HUDEP-2 (cell line): ENCODE measurements around the gene MVD.

ENCODE experiments used
- DNase-seq, 76 experiments: peaks; one replicate each; lab custom pipeline; 2025; ENCODE audit not compliant: unreplicated experiment in 76 of 76; lab: John Stamatoyannopoulos, UW

MVD gene

GRCh38 chr16:88631384-88631783 lies 31.5 kb downstream of the MVD start:
- DNase-seq = no peak

DNA sequence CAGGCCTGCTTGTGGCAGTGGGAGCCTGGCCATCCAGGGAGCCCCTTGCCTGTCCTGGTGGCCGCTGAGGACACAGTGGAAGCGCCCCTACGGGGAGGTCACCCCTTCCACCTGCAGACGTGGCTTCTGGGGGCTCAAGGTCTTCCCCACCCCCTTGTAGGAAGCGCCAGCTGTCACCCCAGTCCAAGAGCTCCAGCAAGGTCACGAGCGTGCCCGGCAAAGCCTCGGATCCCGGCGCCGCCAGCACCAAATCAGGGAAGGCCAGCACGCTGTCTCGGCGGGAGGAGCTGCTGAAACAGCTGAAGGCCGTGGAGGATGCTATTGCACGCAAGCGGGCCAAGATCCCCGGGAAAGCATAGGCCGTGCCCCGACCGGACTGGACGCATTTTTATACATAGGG lies 31.9 kb downstream of the MVD start:
- no peak for DNase-seq

DNA sequence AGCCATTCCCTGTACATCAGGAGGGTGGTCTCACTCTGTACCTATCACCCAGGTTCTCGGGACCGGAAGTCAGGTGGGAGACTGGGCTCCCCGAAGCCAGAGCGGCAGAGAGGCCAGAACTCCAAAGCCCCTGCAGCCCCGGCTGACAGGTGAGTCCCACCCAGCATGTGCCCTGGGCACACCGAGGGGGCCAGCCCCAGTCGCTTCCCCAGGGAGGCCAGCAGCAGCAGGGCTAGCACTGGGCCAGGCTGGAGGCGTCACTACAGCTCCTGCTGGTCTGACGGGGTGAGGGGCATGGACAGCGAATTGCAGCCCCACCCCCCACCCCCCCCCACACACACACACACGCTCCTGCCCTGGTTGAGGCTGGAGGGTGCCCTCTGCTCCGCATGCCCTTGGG lies 32.5 kb downstream of the MVD start:
- DNase-seq = no peak

- no peak for DNase-seq
Observed at GRCh38 chr16:88629835-88630234, 33.1 kb downstream of the MVD start.

- peak in 39 of 76 experiments; percentile 3 to 56 (median 25) for DNase-seq
Observed at GRCh38 chr16:88628512-88628974, 34.3 kb downstream of the MVD start.

DNA sequence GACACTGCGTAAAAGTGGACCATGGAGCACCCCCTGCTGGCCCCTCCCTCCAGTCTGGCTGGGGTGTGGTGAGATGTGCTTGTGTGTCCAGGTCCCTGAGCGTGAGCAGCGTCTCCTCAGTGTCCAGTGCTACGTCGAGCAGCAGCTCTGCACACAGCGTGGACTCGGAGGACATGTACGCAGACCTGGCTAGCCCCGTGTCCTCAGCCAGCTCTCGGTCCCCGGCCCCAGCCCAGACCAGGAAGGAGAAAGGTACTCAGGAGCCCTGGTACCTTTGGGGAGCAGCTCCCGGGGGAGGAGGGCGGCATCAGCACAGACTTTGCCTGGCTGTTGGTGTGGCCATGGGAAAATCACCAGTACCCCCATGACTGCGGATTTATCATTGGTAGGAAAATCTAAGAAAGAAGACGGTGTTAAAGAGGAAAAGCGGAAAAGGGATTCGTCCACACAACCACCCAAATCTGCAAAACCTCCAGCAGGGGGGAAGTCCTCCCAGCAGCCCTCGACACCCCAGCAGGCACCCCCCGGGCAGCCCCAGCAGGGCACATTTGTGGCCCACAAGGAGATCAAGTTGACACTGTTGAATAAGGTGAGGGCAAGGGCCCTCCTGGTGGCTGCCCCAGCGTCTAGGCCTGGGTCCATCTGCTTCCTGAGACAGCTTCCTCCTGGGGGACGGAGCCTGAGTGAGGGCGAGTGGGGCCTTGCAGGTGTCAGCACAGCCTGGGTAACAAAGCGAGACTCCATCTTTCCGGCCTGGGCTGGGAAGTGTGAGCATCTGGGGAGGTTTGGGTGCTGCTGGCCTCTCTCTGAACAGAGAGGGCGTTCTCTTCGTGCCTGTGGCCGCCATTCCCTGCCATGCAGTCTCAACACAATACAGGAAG lies 35.1 kb downstream of the MVD start:
- no peak for DNase-seq

DNA sequence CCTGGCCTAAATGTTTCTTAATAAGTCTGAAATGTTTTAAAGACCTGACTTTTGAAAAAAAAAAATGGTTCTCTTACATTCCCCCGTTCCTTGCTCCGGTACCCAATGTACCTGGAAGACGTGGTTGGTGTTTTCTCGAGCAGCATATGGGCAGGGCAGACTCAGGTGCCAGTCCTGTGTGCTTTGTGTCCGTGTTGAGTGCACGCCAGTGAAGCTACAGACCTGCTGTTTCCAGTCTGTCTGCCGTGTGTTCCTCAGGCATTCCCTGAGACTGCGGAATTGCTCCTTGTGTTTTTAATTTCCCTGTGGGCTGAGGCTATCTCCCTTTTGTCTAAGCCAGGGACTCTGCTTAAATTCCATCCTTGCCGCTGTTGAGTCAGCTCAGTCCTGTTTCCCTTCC lies 36.2 kb downstream of the MVD start:
- DNase-seq = no peak

DNA sequence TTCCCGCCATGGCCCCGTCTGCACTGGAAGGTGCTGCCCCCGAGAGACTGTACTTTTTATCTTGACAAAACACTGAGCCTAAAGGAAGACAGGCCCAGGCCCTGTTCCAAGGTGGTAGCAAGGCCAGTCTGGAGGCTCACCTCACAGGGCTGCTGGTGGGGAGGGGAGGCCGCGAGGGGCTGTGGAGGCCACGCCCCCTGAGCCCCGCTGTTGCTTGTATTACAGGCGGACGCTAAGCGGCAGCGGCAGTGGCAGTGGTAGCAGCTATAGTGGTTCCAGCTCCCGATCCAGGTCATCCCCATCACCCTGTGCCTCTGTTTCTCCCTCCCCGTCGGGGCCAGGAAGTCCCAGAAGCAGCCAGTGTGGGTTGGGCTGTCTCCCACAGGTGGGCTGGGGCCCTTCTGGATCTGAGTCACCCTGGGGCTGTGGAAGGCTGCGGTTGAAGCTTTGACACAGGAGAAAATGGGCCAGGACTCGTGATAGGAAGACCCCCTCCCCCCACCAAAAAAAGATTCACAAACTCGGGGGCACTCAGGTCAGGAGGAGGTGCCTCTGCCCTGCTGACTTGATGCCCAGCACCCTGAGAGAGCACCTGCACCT lies 37.8 kb downstream of the MVD start:
- DNase-seq = no peak

- DNase-seq = no peak
Observed at GRCh38 chr16:88624481-88624880, 38.4 kb downstream of the MVD start.

- DNase-seq = no peak
Observed at GRCh38 chr16:88623858-88624257, 39.0 kb downstream of the MVD start.

- DNase-seq = no peak
Observed at GRCh38 chr16:88622866-88623265, 40.0 kb downstream of the MVD start.

GRCh38 chr16:88622125-88622524 lies 40.8 kb downstream of the MVD start:
- no peak for DNase-seq

GRCh38 chr16:88619859-88620815 lies 42.8 kb downstream of the MVD start:
- DNase-seq = no peak

DNA sequence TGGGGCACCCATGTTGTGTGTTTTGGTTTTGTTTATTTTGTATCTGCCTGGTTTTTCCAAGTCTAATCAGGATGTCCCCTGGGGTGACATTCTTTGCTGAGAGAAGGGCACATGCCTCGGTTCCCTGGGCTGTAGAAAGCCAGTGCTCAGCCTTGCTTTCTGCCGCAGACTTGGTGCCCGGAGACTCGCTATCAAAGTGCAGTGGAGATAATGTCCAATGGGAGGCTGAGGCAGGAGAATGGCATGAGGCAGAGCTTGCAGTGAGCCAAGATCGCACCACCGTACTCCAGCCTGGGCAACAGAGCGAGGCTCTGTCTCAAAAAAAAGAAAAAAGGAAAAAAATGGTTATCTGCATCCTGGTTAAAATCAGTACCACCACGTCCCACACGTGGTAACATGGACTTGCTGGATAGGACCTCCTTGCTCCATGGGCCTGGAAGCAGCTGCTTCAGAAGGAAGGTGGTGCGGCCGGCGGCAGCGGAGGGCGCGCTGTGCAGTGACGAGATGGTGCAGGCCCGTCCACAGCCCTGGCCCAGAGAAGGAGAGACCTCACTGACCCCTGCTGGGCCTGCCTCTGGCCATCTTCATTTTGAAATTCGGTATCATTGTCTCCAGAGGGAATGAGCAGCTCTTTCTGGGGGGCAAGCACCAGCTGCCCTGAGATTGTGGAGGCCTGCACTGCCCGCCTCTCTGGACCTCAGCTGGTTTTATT lies 43.8 kb downstream of the MVD start:
- DNase-seq = no peak

DNA sequence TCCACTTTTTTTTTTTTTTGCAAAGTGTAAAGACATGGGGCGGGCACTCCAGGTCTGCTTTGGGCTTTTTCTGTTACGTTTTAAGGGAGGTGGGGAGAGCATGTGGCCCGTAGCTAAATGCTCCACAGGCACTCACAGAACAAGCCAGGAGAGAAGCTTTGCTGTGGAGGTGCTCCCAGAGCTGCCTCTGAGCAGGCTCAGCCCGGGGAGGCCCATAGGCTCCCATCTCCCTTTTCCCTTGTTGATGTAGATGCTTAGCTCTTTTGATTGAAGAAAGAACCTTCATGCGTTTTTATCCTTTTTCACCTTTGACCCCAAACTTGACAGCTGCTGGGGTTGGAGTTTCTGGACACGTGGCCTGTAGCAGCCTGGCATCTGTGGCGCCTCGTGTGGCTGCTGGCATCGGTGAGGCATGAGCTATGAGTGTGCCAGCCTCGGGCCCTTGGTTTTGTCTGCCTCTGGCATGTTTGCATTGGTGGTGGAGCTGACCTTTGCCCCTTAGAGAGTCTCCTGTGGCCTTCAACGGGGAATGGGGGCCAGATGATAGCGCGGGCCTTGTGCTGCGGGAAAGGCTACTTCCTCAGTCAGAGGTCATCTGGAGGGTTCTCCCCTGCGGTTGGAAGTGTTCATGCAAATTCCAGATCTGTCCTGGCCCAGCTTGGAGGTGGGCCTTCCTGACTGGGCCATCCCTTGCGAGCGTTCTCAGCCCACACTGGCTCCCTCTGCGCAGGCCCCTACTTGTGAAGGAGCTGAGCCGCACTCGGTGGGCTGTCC lies 44.5 kb downstream of the MVD start:
- no peak for DNase-seq

DNA sequence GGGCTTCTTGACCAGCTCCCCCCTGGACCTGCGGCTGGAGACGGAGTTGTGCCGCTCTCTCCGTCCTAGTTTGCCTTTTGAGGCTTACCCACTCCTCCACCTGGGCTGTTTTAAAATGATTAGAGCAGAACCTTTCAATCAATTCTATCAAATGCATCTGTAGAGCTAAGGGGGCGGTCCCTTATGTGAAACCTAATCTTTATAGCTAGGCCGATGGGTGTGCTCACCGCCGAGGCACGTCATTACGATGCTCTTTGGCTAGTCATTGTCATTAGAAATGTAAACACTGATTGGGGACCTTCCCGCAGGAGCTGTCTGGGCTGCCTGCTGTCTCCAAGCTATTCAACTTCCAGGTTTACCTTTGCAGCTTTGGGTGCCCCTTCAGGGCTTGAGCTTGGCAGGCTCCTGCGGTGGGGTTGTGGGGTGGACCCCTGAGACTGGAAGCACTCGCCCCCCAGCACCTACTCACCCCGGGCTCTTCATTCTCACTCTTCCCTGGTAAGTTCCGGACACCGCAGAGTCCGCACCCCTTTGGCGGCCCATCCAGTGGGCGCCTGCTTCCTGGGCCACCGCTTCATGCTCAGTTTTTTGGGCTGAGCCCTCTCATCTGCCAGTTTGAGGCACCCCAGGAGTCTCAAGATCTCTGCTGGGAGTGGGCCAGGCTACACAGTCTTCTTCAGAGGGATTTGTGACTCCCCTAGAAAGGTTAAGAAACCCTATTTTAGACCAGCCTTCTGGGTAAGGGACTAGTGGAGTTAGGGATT lies 45.4 kb downstream of the MVD start:
- DNase-seq = no peak

GRCh38 chr16:88616736-88617135 lies 46.2 kb downstream of the MVD start:
- DNase-seq = no peak

- DNase-seq = no peak
Observed at GRCh38 chr16:88616320-88616719, 46.6 kb downstream of the MVD start.
